ENCODE measurements around the gene CLCNKA. TPM values are rescaled to one million over a fixed set of nuclear protein-coding genes. Genes with fewer than 3 reads are reported as not detected.
"Not testable (repeated sequence)": the region's sequence is repeated elsewhere in the genome, so short reads cannot be mapped to it uniquely, and the experiment has no call there.

The CLCNKA gene
- total RNA-seq, 2 donors from 2014 or later: 0.42 TPM; not detected in 1

DNA sequence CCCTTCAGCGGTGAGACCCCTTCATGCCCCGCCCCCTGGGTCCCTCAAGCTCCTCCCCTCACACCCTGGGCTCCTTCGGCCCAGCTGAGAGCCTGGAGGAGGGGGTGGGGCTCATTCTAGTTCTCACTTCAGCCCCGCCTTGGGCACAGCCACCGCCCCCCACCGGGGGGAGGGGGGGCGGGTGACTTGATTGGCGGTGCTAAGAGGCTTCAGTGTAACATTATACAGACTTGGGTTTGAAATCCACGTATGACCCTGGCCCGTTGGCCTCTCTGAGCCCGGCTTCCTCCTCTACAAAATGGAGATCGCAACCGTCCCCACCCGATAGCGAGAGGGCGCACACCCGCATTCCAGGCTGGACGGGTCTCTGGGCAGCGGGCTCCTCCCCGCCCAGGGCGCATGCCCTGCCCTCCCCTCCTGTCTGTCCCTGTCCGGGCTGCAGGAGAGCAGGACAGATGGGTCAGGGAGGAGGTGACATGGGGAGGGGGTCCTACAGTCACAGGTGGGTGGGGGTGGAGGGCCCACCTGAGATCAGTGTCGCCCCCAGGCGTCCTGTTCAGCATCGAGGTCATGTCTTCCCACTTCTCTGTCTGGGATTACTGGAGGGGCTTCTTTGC is 26.8 kb downstream of the CLCNKA start:
- intact Hi-C loops (cut with DNase I): no loop called here

DNA sequence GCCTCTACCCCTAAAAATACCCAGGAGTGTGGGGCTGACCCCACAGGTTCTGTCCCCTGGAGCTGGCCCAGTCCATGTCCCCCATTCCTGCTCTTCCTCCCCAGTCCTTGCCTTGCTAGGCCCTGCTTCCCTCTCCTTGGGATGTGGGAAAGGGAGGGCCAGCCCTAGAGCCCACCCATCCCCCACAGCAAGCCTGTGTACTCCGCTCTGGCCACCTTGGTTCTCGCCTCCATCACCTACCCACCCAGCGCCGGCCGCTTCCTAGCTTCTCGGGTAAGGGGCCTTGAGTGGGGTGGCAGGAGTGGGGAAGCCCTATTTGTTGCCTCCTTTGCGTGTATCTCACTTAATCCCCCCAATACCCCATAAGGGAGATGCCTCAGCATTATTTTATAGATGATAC is 28.5 kb downstream of the CLCNKA start:
- Histone ChIP-seq H3K27ac (no peak overlapping the region), H3K36me3 (no peaks in the 10 kb centered on the region), H3K9ac (ENCODE audit: low read depth in 2 of 2, low read length in 2 of 2) (no peak overlapping the region), H3K27me3 (no peaks in the 10 kb centered on the region), H3K9me3 (no peaks in the 10 kb centered on the region), H3K4me3 (no peak overlapping the region), H3K4me1 (no peaks in the 10 kb centered on the region)
- DNase-seq: no peak
- TF ChIP-seq CTCF (IDR thresholded peaks at IDR 0.05): no peak
- intact Hi-C loops (cut with DNase I): no loop called here

More for the DNA sequence above, 26.8 kb downstream of the CLCNKA start:
- Histone ChIP-seq H3K4me3 (peak overlapping the region; percentile 30), H3K4me1 (no peaks in the 10 kb centered on the region), H3K9ac (ENCODE audit: low read depth in 2 of 2, low read length in 2 of 2) (peak overlapping the region in 1 of 2 donors; percentile 46), H3K36me3 (no peaks in the 10 kb centered on the region), H3K9me3 (no peaks in the 10 kb centered on the region), H3K27me3 (no peaks in the 10 kb centered on the region), H3K27ac (no peak overlapping the region)
- no peak for TF ChIP-seq CTCF (IDR thresholded peaks at IDR 0.05)
- peak; percentile 43 for DNase-seq

DNA sequence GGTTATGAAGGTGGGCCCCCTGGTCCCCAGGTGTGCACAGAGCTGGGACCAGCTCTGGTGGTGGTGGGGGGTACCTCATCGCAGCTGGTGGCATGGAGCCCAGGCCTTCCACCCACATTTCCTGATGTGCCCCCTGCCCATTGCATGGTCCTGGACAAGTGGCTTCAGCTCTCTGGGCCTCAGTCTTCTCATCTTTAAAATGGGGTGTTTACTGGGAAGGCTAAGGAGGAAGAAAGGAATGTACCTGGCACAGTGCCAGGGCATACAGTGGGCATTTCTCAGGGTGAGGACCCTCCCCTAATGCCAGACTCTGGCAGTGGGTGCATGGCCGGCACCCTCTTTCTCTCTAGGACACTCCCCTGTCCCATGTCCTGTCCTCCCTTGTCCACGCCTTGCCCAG is 29.2 kb downstream of the CLCNKA start:
- Histone ChIP-seq H3K9me3 (no peaks in the 10 kb centered on the region), H3K36me3 (no peaks in the 10 kb centered on the region), H3K27me3 (no peaks in the 10 kb centered on the region), H3K4me3 (no peak overlapping the region), H3K9ac (ENCODE audit: low read depth in 2 of 2, low read length in 2 of 2) (no peak overlapping the region), H3K27ac (no peak overlapping the region), H3K4me1 (no peaks in the 10 kb centered on the region)
- no peak for TF ChIP-seq CTCF (IDR thresholded peaks at IDR 0.05)
- DNase-seq: no peak
- intact Hi-C loops (cut with DNase I): no loop called here

DNA sequence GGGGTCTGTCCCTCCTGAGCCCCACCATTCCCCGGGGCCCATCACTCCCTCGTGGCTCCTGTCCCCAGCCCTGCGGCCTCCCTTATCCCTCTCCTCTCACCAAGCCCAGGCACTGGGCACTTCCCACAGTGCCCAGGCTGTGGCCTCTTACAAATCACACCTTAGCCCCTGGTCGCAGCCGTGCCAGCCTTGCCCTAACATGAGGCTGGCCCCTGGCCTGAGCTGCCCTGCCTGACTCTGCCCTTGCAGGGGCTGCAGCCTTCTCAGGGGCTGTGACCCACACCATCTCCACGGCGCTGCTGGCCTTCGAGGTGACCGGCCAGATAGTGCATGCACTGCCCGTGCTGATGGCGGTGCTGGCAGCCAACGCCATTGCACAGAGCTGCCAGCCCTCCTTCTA is 30.1 kb downstream of the CLCNKA start:
- H3K4me3 ChIP-seq; H3K27me3 ChIP-seq; H3K9ac ChIP-seq (ENCODE audit: low read depth in 2 of 2, low read length in 2 of 2); H3K4me1 ChIP-seq; intact Hi-C loops (cut with DNase I); DNase-seq; H3K27ac ChIP-seq; H3K36me3 ChIP-seq; H3K9me3 ChIP-seq: not testable (repeated sequence)

DNA sequence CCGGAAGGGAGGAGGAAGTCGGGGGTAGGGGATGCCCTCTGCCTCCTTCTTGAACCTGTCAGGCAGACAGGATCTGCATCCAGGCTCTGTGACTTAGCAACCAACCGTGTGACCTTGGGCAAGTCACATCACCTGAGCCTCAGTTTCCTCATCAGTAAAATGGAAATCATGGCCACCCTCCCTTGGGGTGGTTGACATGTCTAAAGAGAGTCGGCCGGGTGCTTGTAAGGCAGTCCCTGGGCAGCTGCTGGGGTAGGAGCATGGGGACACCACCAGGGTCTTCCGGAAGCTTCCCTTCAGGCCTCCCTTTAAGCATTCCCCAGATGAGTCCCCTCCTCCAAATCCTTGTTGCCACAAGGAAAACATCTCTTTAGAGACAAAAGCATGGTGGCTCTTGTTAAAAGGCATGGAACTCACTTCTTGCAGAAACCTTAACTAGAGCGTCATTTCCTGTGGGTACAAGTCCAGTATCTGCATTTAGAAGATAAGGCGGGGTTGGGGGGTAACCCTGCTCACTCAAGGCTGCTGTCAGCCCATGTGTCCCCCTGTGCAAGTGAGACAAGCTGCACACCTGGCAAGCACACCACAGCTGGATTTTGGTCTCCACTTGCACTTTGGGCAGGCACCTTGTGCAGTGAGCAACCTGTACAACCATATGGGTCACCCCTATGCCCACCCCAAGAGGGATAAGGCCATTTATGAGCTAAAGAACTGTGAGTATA is 32.1 kb downstream of the CLCNKA start:
- Histone ChIP-seq H3K27me3 (no peaks in the 10 kb centered on the region), H3K9me3 (no peaks in the 10 kb centered on the region), H3K9ac (ENCODE audit: low read depth in 2 of 2, low read length in 2 of 2) (no peak overlapping the region), H3K4me1 (no peaks in the 10 kb centered on the region), H3K4me3 (no peak overlapping the region), H3K27ac (no peak overlapping the region), H3K36me3 (no peaks in the 10 kb centered on the region)
- no peak for TF ChIP-seq CTCF (IDR thresholded peaks at IDR 0.05)
- intact Hi-C loops (cut with DNase I): no loop called here
- DNase-seq: no peak

Measured in colonic mucosa (tissue), 4 donors.